GM21825 (cell line): Measurements from ENCODE around the gene TENM4.

ENCODE experiments used
- ATAC-seq: cut with Tn5 transposase; IDR thresholded peaks from one replicate; pipeline ENCODE4 v1.9.1; 2021; ENCODE audit warnings: mild to moderate bottlenecking, moderate library complexity; ENCODE audit not compliant: unreplicated experiment

Gene TENM4

GRCh38 chr11:79393362-79394043 is 47.3 kb downstream of the TENM4 start:
- ATAC-seq, result no peak

- no peak for ATAC-seq
Measured at GRCh38 chr11:79392161-79392560, 48.7 kb downstream of the TENM4 start.

- no peak for ATAC-seq
Measured at GRCh38 chr11:79390923-79391322, 49.9 kb downstream of the TENM4 start.

- ATAC-seq, result no peak
Measured at GRCh38 chr11:79390477-79390876, 50.4 kb downstream of the TENM4 start.

GRCh38 chr11:79388201-79388600 is 52.6 kb downstream of the TENM4 start:
- ATAC-seq, result no peak

GRCh38 chr11:79383874-79384273 is 57.0 kb downstream of the TENM4 start:
- ATAC-seq, result no peak

- ATAC-seq, result no peak
Measured at GRCh38 chr11:79382301-79383050, 58.4 kb downstream of the TENM4 start.

- no peak for ATAC-seq
Measured at GRCh38 chr11:79381036-79381435, 59.8 kb downstream of the TENM4 start.

- ATAC-seq, result no peak
Measured at GRCh38 chr11:79377406-79377805, 63.4 kb downstream of the TENM4 start.

GRCh38 chr11:79375818-79376550 is 64.8 kb downstream of the TENM4 start:
- ATAC-seq, result no peak

- no peak for ATAC-seq
Measured at GRCh38 chr11:79374727-79375126, 66.1 kb downstream of the TENM4 start.

GRCh38 chr11:79371724-79372123 is 69.1 kb downstream of the TENM4 start:
- no peak for ATAC-seq

GRCh38 chr11:79371152-79371551 is 69.7 kb downstream of the TENM4 start:
- ATAC-seq, result no peak

- ATAC-seq, result no peak
Measured at GRCh38 chr11:79369055-79369454, 71.8 kb downstream of the TENM4 start.

GRCh38 chr11:79367844-79368243 is 73.0 kb downstream of the TENM4 start:
- no peak for ATAC-seq

- no peak for ATAC-seq
Measured at GRCh38 chr11:79366218-79366617, 74.6 kb downstream of the TENM4 start.

- ATAC-seq, result no peak
Measured at GRCh38 chr11:79363861-79364378, 76.9 kb downstream of the TENM4 start.

- no peak for ATAC-seq
Measured at GRCh38 chr11:79363256-79363655, 77.6 kb downstream of the TENM4 start.

- no peak for ATAC-seq
Measured at GRCh38 chr11:79362821-79363220, 78.0 kb downstream of the TENM4 start.

- ATAC-seq, result no peak
Measured at GRCh38 chr11:79362206-79362757, 78.5 kb downstream of the TENM4 start.

GRCh38 chr11:79358258-79358657 is 82.6 kb downstream of the TENM4 start:
- ATAC-seq, result no peak
